ENCODE data around the gene CRYBG2.
"Not testable (repeated sequence)": the region's sequence is repeated elsewhere in the genome, so short reads cannot be mapped to it uniquely, and the experiment has no call there.

CRYBG2 gene, protein sequence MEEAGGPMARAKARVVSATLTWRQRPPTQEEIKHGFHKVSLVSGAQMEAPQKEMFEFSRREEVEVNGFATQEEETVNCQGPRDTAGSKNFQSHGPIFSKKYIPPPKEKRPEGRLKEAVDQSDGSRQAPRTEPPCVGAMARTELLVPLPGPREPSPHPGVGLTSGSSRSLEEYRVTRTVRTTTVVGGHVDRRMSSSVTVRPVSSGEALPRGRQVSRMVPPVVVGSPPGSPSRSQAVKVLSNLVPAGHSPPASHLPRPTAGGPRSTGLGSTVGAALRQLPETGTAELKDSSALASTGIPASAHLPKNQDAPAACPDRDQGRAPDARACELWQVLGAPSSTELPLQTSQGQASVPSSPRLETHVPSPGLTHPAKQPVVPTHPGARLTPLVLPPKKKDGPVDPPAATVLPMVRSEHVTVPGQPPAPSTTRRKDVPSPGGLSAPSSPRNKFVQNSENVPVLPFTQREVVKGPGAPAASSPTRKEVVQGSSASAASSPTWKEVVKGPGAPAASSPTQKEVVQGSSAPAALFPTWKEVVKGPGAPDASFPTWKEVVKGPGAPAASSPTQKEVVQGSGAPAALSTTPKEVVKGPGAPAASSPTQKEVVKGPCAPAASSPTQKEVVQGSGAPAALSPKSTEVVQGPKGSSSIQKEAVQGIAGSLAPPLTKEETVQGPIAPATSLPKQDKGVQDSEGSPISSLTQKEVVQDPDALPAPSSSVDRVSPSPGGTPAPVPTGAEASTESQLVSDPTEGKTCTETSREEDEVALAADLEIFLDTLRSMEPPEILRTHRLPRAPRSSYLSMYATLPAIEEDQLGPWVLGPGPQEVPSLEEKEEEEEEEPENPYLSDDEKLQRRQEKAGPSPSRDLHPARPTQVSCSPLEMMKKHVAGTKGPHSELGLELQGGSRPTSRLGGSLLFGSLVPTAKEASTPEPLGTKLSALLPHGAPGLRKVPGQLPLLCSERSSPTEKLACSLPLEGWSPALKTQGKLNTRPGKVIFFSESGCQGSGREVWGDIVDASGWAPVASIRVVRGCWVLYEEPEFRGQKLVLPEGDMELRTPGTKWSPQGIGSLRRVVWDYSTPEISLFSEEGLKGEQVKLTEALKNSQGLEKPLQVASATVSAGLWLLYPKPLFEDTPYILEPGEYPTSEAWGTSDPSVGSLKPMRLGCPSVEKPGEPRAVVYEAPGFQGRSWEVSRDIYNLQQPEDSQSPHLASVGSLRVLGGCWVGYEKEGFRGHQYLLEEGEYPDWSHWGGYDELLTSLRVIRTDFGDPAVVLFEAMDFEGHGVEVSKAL (N-terminal part only)

DNA sequence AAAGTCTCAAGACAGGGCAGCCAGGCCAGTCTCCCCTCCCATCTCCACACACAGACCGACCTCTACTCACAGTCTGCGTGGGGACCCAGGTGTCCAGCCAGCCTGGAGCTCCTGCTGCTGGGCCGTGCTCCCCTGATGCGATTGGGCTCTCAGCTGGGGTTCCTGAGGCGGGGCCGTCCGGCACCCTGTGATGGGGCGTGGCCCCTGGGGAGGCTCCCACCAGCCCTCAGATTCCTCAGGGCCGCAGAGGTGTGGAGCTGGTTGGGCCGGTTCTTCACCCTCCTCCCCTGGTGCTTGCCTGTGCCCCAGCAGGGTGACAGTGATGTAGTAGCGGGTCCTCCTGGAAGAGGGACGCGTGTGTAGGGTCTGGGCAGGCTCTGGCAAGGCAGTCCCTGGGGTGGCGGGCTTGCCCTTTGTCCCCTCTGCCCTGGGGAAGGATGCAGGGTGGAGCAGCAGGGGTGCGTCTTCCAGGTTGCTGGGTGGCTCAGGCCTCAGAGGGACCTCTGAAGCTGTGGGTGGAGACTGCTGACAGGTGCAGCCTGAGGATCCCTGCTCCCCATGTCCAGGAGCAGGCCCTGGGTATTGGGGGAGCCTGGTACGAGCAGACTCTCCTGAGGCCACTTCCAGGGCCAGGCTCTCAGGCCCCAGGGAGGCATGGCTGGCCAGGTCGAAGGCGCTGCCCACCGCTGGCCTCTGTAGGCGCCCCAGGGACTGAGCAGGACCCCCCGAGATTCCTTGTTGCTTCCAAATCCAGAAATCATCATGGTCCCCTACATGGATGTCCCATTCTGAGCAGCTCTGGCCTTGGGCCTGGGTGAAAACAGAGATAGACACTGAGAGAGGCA is at the start of gene CRYBG2:
TSS of gene CRYBG2 (minus strand) at position 155 of the 845 bp plus-strand sequence. CDS start 7,473 bp downstream, outside the sequence.
- DNase-seq (ENCODE audit: low read depth in 2 of 2): no peak

DNA sequence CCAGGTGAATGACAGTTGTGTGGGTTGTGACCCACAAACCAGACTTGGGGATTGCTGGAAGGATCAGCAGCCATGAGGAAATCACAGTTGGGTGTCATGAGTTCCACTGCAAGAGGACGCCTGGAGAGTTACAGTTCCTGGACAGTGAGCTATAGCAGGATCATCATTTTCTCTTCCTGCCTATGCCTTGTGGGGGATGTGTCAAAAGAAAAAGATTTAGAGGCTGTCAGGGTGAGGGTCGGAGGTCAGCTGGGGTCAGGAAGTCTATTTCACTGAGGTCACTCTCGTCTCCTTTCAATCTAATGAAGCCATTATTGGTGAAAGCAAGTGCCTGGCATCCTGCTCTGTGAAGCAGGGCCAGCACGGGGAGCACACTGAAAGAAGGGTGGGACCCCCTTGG is 49.7 kb upstream of the CRYBG2 start:
- no peak for DNase-seq (ENCODE audit: low read depth in 2 of 2)

DNA sequence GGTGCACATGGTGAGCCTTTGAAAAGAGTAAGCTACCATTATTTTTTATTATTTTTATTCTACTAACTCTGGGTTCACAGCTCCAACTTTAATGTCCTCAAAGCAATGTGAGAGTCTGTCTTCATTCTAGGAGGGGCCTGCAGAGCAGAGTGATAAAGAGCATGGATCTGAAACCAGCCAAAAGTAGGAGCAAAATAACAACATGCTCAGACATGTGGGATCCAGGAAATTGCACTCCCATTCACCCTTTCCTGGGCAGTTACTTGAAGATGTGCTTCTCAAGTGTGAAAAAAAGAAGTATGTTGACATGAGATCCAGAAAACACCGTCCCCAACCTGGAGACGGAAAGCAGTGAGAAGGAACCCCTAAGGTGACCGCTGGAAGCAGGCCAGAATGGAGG is 48.0 kb upstream of the CRYBG2 start:
- no peak for DNase-seq (ENCODE audit: low read depth in 2 of 2)

DNA sequence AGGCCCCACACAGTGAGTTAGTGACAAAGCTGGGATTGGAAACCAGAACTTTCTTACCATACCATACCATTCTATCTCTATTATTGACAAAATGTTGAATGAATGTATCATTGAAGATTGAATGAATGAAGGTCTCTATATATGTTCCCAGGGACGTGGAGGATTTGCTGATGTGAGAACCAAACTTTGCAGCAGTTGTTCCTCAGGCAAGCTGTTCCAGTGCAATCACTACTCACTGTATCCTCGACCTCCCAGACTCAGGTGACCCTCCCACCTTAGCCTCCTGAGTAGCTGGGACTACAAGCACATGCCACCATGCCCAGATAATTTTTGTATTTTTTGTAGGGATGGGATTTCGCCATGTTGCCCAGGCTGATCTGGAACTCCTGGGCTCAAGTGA is 45.1 kb upstream of the CRYBG2 start:
- DNase-seq (ENCODE audit: low read depth in 2 of 2): no peak

DNA sequence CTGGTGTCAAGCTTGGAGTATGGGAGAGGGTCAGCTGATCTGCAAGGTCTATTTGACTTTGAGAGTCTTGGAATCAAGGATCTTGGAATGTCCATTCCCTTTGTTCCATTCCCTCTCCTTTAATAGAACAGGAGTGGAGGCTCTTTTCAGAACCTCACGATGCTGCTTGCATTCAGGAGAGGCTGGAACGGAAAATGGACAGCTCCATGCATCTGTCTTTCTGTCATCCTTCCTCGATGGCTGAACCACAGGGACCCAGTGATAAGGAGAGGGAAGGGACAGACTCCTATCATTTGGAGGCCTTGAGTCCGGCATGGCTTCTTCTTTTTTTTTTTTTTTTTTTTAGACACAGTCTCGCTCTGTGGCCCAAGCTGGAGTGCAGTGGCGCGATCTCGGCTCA is 41.8 kb upstream of the CRYBG2 start:
- no peak for DNase-seq (ENCODE audit: low read depth in 2 of 2)

DNA sequence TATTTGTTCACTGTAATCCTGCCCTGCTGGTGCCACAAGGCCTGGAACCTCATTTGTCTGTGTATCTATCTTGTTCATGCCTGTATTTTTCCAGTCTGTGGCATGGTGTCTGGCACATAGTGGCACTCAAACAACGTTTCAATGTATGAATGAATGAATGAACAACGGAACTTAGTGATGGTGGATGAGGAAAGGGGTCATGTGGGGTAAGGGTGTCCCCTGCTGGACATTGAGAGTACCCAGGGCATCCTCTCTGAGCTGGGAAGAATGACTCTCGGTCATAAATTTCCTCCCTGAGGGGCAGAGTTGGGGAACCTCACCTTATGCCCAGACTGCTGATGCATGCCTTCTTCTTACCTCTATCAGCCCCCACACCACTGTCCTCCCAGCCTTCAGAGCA is 37.5 kb upstream of the CRYBG2 start:
- no peak for DNase-seq (ENCODE audit: low read depth in 2 of 2)

DNA sequence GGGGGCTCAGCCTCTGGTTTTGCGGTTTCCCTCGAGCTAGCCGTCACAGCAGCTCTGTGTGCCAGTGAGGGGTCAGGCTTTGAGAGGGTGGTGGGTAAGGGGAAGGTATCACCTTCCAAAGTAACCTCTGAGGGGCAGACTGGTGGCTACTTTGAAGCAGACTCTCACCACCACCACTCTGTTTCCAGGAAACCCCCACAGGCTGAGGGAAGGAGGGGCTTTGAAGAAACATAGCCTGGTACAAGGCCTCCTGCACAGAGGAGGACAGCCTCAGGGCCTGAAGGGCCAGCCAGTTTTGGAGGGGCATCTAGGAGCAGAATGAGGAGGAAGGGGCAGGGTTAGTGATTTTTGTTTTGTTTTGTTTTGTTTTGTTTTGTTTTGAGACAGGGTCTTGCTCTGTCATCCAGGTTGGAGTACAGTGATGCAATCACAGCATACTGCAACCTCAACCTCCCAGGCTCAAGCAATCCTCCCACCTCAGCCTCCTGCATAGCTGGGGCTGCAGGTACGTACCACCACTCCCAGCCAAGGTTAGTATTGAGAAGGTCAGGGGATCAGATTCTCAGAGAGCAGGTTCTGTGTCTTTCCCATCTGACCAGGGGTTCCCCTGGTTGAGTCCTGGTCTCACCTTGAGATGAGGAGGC is 35.8 kb upstream of the CRYBG2 start:
- DNase-seq (ENCODE audit: low read depth in 2 of 2): no peak

DNA sequence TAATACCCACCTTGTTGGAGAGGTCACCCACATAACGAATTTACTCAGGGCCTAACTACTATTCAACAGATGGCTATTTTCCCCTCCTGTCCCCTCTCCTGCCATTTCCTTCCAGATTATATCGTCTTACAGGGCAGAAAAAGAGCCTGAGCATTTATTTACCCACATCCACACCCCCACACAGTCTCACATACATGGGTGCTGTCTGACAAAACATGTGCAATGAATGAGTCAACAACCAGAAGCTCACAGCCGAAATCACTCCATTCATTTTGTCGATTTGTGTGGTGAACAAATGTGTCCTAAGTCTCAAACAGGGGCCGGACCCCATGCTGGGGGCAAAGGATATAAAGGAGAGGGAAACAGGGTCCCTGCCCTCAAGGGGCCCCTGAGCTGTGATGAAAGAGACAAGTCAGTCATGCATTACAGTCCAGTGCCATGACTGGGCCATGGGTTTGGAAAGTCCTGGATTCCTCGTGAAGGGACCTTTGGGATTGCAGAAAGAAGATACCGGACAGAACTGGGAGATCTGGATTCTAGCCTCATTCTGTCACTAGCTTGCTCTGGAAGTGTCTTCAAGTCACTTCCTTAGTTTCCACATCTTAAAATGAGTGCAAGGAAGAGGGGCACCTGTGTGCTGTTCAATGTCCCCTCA is 35.0 kb upstream of the CRYBG2 start:
- DNase-seq (ENCODE audit: low read depth in 2 of 2): no peak

DNA sequence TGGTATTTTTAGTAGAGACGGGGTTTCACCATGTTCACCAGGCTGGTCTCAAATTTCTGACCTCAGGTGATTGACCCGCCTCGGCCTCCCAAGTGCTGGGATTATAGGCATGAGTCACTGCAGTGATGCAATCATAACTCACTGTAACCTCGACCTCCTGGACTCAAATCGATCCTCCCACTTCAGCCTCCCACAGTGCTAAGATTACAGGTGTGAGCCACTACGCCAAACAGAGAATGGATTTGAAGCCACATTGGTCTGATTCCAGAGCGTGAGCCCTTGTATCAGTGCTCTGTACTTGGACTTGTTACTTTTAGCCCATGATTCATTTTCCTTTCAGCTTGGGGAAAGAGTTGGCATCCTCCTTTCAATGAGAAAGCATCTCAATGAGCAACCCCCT is 33.5 kb upstream of the CRYBG2 start:
- DNase-seq (ENCODE audit: low read depth in 2 of 2): no peak

DNA sequence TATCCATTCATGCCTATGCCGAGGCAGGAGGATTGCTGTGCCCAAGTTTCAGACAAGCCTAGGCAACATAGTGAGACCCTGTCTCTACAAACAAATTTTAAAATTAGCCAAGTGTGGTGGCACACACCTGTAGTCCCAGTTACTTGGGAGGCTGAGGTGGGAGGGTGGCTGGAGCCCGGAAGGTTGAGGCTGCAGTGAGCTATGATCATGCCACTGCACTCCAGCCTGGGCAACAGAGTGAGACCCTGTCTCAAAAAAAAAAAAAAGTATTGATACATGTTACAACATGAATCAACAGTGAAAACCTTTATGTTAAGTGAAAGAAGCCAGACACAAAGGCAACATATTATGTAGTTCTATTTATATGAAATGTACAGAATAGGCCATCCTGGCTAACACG is 31.1 kb upstream of the CRYBG2 start:
- DNase-seq (ENCODE audit: low read depth in 2 of 2): not testable (repeated sequence)

DNA sequence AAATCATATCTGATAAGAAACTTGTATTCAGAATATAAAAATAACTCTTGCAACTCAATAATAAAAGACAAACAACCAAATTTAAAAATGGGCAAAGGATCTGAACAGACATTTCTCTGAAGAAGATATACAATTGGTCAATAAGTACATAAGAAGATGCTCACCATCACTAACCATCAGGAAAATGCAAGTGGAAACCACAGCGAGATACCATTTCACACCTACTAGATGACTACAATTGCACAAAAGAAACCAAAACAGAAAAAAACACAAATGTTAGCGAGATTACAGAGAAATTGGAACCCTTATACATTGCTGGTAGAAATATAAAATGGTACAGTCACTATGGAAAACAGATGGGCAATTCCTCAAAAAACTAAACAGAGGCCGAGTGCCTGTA is 30.1 kb upstream of the CRYBG2 start:
- DNase-seq (ENCODE audit: low read depth in 2 of 2): no peak

DNA sequence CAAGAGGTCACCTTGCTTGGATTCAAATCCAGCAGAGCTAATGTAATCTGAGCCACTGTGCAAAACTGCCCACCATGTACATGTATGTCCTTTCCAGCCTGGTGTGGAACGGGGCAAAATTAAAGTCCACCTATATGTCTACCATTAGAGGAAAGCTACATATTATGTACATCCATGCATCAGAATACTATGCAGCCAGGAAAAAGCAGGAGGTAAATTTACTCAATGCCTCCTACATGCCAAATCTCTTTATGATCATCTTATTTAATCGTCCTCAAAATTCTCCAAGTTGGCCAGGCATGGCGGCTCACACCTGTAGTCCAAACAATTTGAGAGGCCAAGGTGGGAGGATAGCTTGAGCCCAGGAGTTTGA is 24.9 kb upstream of the CRYBG2 start:
- no peak for DNase-seq (ENCODE audit: low read depth in 2 of 2)

DNA sequence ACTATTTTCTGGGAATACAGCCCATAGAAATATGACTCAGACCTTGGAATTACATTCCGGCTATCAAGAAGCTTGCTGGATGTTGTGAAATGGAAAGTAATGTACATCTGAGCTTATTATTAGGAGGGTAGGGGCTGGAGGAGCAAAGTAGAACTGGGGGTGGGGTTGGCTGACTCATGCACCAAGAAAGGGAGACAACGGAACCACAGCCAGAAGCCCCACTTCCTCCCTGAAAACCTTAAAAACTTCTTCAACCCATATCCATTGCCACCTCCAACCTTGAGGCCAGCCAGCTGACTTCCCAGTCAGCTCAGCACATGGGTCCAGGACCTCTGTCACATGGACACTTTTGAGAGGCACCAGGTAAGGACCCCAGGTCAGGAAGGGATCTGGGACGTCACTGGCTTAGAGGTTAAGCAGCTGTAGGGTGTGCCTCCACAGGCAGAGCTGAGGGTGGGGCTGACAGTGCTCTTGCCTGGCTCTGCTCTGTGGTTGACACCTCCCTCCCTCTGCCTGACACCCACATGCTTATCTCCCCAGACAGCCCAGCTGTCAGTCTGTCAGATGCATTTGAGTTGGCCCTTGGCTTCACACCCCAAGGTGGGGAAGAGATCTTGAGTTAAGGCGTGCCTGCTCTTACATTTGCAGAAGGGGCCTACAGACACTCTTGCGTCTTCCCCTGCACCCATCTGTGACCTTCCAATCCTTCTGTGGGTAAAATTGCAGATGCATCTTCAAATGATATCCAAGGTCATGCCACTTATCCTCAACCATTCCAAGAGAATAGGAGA is 24.4 kb upstream of the CRYBG2 start:
- DNase-seq (ENCODE audit: low read depth in 2 of 2): peak; percentile 37 to 52

DNA sequence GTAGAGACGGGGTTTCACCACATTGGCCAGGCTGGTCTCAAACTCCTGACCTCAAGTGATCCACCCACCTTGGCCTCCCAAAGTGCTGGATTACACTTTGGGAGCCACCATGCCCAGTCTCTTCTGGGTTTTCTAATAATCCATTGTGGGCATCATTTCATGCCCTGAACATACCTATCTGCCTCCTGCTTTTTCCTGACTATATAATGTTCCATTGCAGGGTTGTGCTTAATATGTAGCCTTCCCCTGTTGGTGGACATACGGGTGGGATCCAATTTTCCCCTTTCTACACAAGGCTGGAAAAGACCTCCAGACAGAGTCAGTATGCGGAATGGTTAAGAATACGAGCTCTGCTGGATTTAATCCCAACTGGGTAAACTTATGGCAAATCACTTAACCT is 22.1 kb upstream of the CRYBG2 start:
- DNase-seq (ENCODE audit: low read depth in 2 of 2): no peak

DNA sequence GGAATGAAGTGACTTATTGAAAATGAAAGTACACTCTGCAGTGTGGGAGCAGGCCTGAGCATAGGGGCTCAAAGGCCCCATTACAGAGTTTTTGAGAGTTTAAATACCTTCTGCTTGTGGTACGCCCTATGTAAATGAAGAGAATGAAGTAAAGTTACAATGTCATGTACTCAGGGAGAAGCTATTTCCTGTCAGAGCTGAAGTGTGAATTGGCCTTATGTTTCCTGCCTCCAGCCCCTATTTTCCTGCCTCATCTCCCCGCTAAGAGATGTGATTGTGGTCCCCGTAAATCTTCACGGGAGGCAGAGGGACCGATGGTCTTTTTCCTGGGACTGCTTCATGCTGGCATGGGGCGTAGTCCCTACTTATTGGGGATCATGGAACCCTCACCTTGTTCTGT is 21.2 kb upstream of the CRYBG2 start:
- DNase-seq (ENCODE audit: low read depth in 2 of 2): no peak

DNA sequence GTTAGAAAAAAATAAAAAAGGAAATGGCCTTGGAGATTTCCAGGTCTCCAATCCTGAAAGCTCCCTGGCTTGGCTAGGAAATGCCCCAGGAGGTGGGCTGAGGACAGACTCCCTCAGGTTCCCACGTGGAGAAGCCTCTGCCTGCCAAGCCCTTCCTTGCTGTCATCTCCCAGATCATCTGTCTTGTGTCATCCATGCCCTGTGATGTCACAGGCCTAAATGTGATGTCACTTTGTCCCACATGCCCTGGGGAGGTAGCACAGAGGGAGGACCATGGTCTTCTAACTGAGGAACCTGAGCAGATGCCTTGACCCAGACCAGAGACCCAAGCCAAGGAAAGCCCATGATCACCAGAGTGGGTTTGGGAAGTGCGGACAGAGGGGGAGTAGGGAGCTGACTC is 20.4 kb upstream of the CRYBG2 start:
- not testable (repeated sequence) for DNase-seq (ENCODE audit: low read depth in 2 of 2)

DNA sequence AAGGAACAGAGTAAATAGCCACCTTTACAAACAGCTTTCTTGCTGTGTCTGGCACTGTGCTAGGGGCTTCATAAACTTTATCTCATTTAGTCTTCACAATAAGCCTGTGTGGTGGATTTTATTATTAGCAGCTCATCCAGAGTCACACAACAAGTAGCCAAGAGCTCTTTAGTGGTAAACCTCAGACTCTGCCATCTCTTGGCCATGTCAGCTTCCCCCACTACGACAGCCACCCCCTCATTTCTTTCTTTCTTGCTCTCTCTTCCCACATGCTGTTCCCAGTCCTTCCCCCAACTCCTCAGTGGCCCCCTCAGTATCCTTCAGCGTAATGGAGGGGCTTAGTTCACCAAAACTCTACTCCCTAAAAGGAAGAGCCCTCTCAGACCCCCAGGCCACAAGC is 19.9 kb upstream of the CRYBG2 start:
- DNase-seq (ENCODE audit: low read depth in 2 of 2): no peak

DNA sequence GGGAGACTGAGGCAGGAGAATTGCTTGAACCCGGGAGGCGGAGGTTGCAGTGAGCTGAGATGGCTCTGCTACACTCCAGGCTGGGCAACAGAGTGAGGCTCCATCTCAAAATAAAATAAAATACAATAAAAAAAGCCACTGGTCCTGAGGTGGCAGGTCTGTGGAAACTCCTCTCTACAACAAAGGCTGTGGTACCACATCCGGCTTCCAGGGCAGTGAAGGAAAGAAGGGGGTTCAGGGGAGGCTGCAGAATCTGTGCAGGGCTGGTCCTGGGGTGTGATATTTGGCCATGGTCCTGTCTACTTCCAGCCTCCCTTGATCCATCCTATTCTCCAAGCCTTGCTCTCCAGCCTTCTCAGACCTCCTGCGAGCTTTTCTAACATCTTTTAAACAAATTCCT is 19.4 kb upstream of the CRYBG2 start:
- DNase-seq (ENCODE audit: low read depth in 2 of 2): no peak

DNA sequence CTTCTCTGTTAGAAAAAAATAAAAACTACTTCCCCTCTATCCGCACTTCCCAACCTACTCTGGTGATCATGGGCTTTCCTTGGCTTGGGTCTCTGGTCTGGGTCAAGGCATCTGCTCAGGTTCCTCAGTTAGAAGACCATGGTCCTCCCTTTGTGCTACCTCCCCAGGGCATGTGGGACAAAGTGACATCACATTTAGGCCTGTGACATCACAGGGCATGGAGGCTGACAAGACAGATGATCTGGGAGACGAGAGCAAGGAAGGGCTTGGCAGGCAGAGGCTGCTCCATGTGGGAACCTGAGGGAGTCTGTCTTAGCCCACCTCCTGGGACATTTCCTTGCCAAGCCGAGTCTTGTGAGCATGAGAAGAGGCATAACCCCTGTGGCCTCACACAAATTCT is 18.7 kb upstream of the CRYBG2 start, which contains the start of gene ZNF683:
TSS of gene ZNF683 (minus strand) at position 140 of the 400 bp plus-strand sequence. CDS start 4,179 bp downstream, outside the sequence.
- DNase-seq (ENCODE audit: low read depth in 2 of 2): not testable (repeated sequence)
